ENCODE results near the gene TOM1L2. TPM values are rescaled to one million over a fixed set of nuclear protein-coding genes. Genes with fewer than 3 reads are reported as not detected.

Gene TOM1L2
- total RNA-seq, 1 experiment from 2014 or later = 34.2 TPM

- intact Hi-C loops (cut with micrococcal nuclease) = no loop called here
- POLR2A ChIA-PET = interaction anchor here (0.8 kb wide), 1 partner anchor 34 kb away, joined by 3 read pairs; no protein-coding TSS in a partner anchor
Measured at GRCh38 chr17:17887752-17888304, 84.4 kb downstream of the TOM1L2 start.

GRCh38 chr17:17886726-17887125 lies 85.5 kb downstream of the TOM1L2 start:
- TF ChIP-seq CTCF (IDR thresholded peaks at IDR 0.05; ENCODE audit: unreplicated experiment) = no peak
- intact Hi-C loops (cut with micrococcal nuclease) = no loop called here
- Mint-ChIP-seq H3K27ac (ENCODE audit: low read depth, unreplicated experiment) (no peak overlapping the region), H3K4me3 (ENCODE audit: unreplicated experiment) (no peak overlapping the region), H3K27me3 (ENCODE audit: insufficient read depth, unreplicated experiment) (no peaks in the 10 kb centered on the region), H3K4me1 (ENCODE audit: insufficient read depth, unreplicated experiment) (no peaks in the 10 kb centered on the region), H3K9me3 (ENCODE audit: unreplicated experiment) (no peaks in the 10 kb centered on the region), H3K36me3 (ENCODE audit: insufficient read depth, unreplicated experiment) (peaks cover 14% of the 10 kb centered on the region)
- ChIA-PET CTCF (interaction anchor here (0.5 to 2.2 kb wide), 5 partner anchors 25 to 205 kb away, joined by 3 to 17 read pairs (median 4); no protein-coding TSS in a partner anchor), POLR2A (interaction anchor here (0.7 kb wide), 1 partner anchor 150 kb away, joined by 4 read pairs; no protein-coding TSS in a partner anchor)
- no peak for DNase-seq (ENCODE audit: unreplicated experiment)
- BruUV-seq (replicated peaks) = no TSS peak

More at GRCh38 chr17:17887752-17888304, 84.4 kb downstream of the TOM1L2 start:
- no TSS peak for BruUV-seq (replicated peaks)
- no peak for DNase-seq (ENCODE audit: unreplicated experiment)
- no peak overlapping the region for H3K27ac Mint-ChIP-seq (ENCODE audit: low read depth, unreplicated experiment)
- H3K9me3 Mint-ChIP-seq (ENCODE audit: unreplicated experiment) = no peaks in the 10 kb centered on the region
- no peaks in the 10 kb centered on the region for H3K27me3 Mint-ChIP-seq (ENCODE audit: insufficient read depth, unreplicated experiment)
- TF ChIP-seq CTCF (IDR thresholded peaks at IDR 0.05; ENCODE audit: unreplicated experiment) = no peak
- no peak overlapping the region for H3K4me3 Mint-ChIP-seq (ENCODE audit: unreplicated experiment)
- CTCF ChIA-PET = interaction anchor here (0.6 to 8.1 kb wide), 7 partner anchors 13 to 625 kb away, joined by 3 to 48 read pairs (median 5); no protein-coding TSS in a partner anchor
- H3K4me1 Mint-ChIP-seq (ENCODE audit: insufficient read depth, unreplicated experiment) = no peaks in the 10 kb centered on the region
- H3K36me3 Mint-ChIP-seq (ENCODE audit: insufficient read depth, unreplicated experiment) = peaks cover 22% of the 10 kb centered on the region

GRCh38 chr17:17886226-17886625 lies 86.0 kb downstream of the TOM1L2 start:
- intact Hi-C loops (cut with micrococcal nuclease) = no loop called here
- H3K27me3 Mint-ChIP-seq (ENCODE audit: insufficient read depth, unreplicated experiment) = no peaks in the 10 kb centered on the region
- peaks cover 11% of the 10 kb centered on the region for H3K36me3 Mint-ChIP-seq (ENCODE audit: insufficient read depth, unreplicated experiment)
- no TSS peak for BruUV-seq (replicated peaks)
- no peaks in the 10 kb centered on the region for H3K9me3 Mint-ChIP-seq (ENCODE audit: unreplicated experiment)
- H3K4me3 Mint-ChIP-seq (ENCODE audit: unreplicated experiment) = no peak overlapping the region
- DNase-seq (ENCODE audit: unreplicated experiment) = no peak
- no peak for TF ChIP-seq CTCF (IDR thresholded peaks at IDR 0.05; ENCODE audit: unreplicated experiment)
- no peaks in the 10 kb centered on the region for H3K4me1 Mint-ChIP-seq (ENCODE audit: insufficient read depth, unreplicated experiment)
- POLR2A ChIA-PET = interaction anchor here (0.7 kb wide), 1 partner anchor 151 kb away, joined by 4 read pairs; no protein-coding TSS in a partner anchor
- H3K27ac Mint-ChIP-seq (ENCODE audit: low read depth, unreplicated experiment) = no peak overlapping the region
- CTCF ChIA-PET = interaction anchor here (0.5 to 2.2 kb wide), 3 partner anchors 25 to 111 kb away, joined by 3 to 17 read pairs (median 3); no protein-coding TSS in a partner anchor

GRCh38 chr17:17884391-17885357 lies 87.5 kb downstream of the TOM1L2 start:
- Mint-ChIP-seq H3K36me3 (ENCODE audit: insufficient read depth, unreplicated experiment) (peaks cover 15% of the 10 kb centered on the region), H3K9me3 (ENCODE audit: unreplicated experiment) (no peaks in the 10 kb centered on the region), H3K4me3 (ENCODE audit: unreplicated experiment) (no peak overlapping the region), H3K27me3 (ENCODE audit: insufficient read depth, unreplicated experiment) (no peaks in the 10 kb centered on the region), H3K27ac (ENCODE audit: low read depth, unreplicated experiment) (no peak overlapping the region), H3K4me1 (ENCODE audit: insufficient read depth, unreplicated experiment) (no peaks in the 10 kb centered on the region)
- DNase-seq (ENCODE audit: unreplicated experiment) = no peak
- no TSS peak for BruUV-seq (replicated peaks)
- TF ChIP-seq CTCF (IDR thresholded peaks at IDR 0.05; ENCODE audit: unreplicated experiment) = no peak
- POLR2A ChIA-PET = interaction anchor here (1.2 kb wide), 1 partner anchor 35 kb away, joined by 4 read pairs; no protein-coding TSS in a partner anchor
- intact Hi-C loops (cut with micrococcal nuclease) = no loop called here
- CTCF ChIA-PET = interaction anchor here (0.7 to 2.2 kb wide), 3 partner anchors 34 to 72 kb away, joined by 3 to 12 read pairs (median 3); no protein-coding TSS in a partner anchor

Data from MCF 10A (cell line).